Measurements from ENCODE around the gene SIMC1. TPM values are rescaled to one million over a fixed set of nuclear protein-coding genes. Genes with fewer than 3 reads are reported as not detected.
"Not testable (repeated sequence)": the region's sequence is repeated elsewhere in the genome, so short reads cannot be mapped to it uniquely, and the experiment has no call there.

SIMC1 gene
- total RNA-seq, 1 donor from 2014 or later: 10.9 TPM

DNA sequence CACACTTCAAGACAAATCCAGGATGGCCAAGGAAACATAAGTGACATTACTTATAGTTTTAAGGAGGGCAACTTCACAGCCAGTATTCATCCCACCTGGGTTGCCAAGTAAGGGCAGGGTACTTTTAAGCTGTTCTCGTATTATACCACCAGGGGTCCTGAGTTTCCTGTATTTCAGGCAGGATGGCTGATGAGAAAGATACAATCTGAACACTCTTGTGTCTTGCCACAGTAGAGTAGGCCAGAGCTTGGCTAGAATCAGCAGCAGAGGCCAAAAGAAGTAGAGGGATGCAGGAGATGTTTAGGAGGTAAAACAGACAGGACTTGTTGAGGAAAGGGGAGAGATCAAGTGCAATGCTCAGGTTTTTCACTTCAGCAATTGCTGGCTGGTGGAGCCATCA lies 3.1 kb upstream of the SIMC1 start:
- TF ChIP-seq, protein P1, sequence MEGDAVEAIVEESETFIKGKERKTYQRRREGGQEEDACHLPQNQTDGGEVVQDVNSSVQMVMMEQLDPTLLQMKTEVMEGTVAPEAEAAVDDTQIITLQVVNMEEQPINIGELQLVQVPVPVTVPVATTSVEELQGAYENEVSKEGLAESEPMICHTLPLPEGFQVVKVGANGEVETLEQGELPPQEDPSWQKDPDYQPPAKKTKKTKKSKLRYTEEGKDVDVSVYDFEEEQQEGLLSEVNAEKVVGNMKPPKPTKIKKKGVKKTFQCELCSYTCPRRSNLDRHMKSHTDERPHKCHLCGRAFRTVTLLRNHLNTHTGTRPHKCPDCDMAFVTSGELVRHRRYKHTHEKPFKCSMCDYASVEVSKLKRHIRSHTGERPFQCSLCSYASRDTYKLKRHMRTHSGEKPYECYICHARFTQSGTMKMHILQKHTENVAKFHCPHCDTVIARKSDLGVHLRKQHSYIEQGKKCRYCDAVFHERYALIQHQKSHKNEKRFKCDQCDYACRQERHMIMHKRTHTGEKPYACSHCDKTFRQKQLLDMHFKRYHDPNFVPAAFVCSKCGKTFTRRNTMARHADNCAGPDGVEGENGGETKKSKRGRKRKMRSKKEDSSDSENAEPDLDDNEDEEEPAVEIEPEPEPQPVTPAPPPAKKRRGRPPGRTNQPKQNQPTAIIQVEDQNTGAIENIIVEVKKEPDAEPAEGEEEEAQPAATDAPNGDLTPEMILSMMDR (IDR thresholded peaks at IDR 0.05): peak; percentile 51
- not testable (repeated sequence) for H3K4me2 ChIP-seq; H3K36me3 ChIP-seq; H3K9ac ChIP-seq; H3K9me3 Mint-ChIP-seq; H3K4me1 ChIP-seq; H3K27ac ChIP-seq; H3K27ac Mint-ChIP-seq; H3K4me3 ChIP-seq; H3K4me1 Mint-ChIP-seq; H3K27me3 Mint-ChIP-seq (ENCODE audit: insufficient read depth, low read depth); H3F3A ChIP-seq (ENCODE audit: low read depth); H3K27me3 ChIP-seq; H4K20me1 ChIP-seq (ENCODE audit: low read depth); H3K79me2 ChIP-seq (ENCODE audit: low read depth); H3K36me3 Mint-ChIP-seq; H3K9me3 ChIP-seq (ENCODE audit: low read depth)
- peak; percentile 62 for DNase-seq (ENCODE audit: low spot score)
- peak overlapping the region; percentile 63 for H2AFZ ChIP-seq (replicated peaks)
- peak overlapping the region; percentile 39 for H3K4me3 Mint-ChIP-seq

DNA sequence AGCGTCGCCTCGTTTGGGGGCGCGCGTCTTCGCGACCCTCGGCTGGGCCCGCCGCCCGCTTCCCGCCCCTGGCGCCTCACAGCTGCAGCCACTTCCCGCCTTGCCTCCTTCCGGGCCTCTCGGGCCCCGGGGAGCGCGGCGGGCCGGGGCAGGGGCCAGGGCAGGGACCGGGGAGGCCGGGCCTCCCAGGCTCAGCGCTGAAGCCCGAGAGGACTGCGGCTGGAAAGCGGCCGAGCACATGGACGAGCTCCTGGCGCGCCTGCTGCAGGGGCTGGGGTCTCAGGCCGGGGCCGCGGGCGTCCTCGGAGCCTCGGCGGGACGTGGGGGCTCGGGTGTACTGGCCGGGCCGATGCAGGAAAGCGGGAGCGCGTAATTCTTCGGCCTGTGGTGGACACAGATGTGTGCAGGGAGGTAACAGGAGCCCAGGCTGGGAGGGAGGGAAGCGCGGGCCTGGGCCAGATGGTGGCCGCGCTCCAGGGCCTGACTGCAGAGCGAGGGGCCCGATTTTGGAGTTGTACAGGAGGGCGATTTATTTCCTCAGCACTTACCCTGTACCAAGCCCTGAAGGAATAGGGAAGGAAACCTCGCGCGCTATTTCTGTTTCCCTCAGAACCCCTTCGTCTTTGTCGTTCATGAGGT lies 540 bp downstream of the SIMC1 start:
- peak overlapping the region; percentile 36 for H3K4me3 ChIP-seq
- not testable (repeated sequence) for H3K4me1 ChIP-seq; H3K27me3 Mint-ChIP-seq (ENCODE audit: insufficient read depth, low read depth); H3K9me3 Mint-ChIP-seq; H3K9ac ChIP-seq; H3K4me2 ChIP-seq; H3K36me3 Mint-ChIP-seq; H3K4me1 Mint-ChIP-seq; H3K36me3 ChIP-seq; H3K27ac Mint-ChIP-seq; DNase-seq (ENCODE audit: low spot score); H3K79me2 ChIP-seq (ENCODE audit: low read depth); H4K20me1 ChIP-seq (ENCODE audit: low read depth); H3K9me3 ChIP-seq (ENCODE audit: low read depth); H2AFZ ChIP-seq (replicated peaks); H3K4me3 Mint-ChIP-seq; H3K27me3 ChIP-seq; H3K27ac ChIP-seq; H3F3A ChIP-seq (ENCODE audit: low read depth)

DNA sequence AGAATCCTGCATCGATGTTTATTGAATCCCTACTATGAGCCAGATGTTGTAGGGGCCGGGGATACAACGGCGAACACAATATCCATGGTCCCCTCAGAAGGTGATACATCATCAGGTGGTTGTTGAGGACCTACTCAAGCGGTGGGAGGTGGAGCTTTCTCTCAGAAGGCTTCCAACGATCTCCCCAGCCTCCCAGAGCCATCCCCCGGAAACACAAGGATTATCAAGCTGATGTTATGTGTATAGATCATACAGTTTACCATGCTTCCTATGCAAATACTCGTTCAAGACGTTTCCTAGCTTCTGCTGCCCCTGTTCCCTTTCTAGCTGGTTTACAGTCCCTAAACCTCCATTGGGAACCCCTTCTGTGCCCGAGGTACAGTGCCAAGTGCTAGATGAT lies 1.1 kb downstream of the SIMC1 start:
- not testable (repeated sequence) for H4K20me1 ChIP-seq (ENCODE audit: low read depth); H3K36me3 Mint-ChIP-seq; H3K4me3 ChIP-seq; H3K9ac ChIP-seq; H3K4me1 Mint-ChIP-seq; H3K4me3 Mint-ChIP-seq; H3K27me3 ChIP-seq; H3K4me2 ChIP-seq; H3K27ac Mint-ChIP-seq; H3K27ac ChIP-seq; H3K79me2 ChIP-seq (ENCODE audit: low read depth); H3K4me1 ChIP-seq; H3K27me3 Mint-ChIP-seq (ENCODE audit: insufficient read depth, low read depth); H3K9me3 ChIP-seq (ENCODE audit: low read depth); H3K36me3 ChIP-seq; DNase-seq (ENCODE audit: low spot score); H2AFZ ChIP-seq (replicated peaks); H3K9me3 Mint-ChIP-seq; H3F3A ChIP-seq (ENCODE audit: low read depth)

DNA sequence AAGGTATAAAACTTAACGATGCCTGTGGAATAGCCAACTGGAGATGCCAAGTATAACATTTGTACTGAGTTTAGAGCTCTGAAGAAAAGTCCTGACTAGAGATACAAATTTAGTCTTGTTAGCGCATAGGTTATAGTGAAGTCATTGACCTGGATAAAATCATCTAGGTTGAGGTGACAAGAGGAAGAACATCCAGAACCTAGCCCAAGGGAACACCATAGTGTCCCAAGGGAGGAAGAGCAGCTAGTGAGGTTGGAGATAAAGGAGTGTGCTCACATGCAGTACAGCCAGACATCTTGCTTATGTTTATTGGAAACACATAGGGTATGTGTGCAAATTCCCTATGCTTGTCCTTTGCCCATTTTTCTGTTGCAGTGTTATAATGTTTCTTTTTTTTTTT lies 6.1 kb downstream of the SIMC1 start:
- DNase-seq (ENCODE audit: low spot score); H3K27ac Mint-ChIP-seq; H3F3A ChIP-seq (ENCODE audit: low read depth); H3K36me3 ChIP-seq; H3K4me2 ChIP-seq; H2AFZ ChIP-seq (replicated peaks); H3K27ac ChIP-seq; H3K9me3 ChIP-seq (ENCODE audit: low read depth); H3K4me1 Mint-ChIP-seq; H3K4me3 Mint-ChIP-seq; H3K9ac ChIP-seq; H3K27me3 ChIP-seq; H3K79me2 ChIP-seq (ENCODE audit: low read depth); H3K4me3 ChIP-seq; H3K27me3 Mint-ChIP-seq (ENCODE audit: insufficient read depth, low read depth); H4K20me1 ChIP-seq (ENCODE audit: low read depth); H3K4me1 ChIP-seq: not testable (repeated sequence)
- peaks cover 10% of the 10 kb centered on the region for H3K36me3 Mint-ChIP-seq
- peaks cover 16% of the 10 kb centered on the region for H3K9me3 Mint-ChIP-seq

DNA sequence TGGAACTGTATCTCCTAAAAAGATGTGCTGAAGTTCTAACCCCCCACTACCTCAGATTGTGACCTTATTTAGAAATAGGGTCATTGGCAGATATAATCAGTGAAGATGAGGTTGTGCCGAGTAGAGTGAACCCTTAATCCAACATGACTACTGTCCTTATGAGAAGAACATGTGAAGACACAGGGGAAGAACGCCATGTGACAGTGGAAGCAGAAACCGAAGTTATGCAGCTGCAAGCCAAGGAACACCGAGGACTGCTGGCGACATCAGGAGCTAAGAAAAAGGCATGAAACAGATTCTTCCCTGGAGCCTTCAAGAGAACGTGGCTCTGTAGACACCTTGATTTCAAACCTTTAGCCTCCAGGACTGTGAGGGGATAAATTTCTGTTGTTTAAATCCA lies 6.8 kb downstream of the SIMC1 start:
- peaks cover 12% of the 10 kb centered on the region for H3K36me3 Mint-ChIP-seq
- not testable (repeated sequence) for H3K4me3 Mint-ChIP-seq; H4K20me1 ChIP-seq (ENCODE audit: low read depth); H3K4me2 ChIP-seq; H3K27me3 Mint-ChIP-seq (ENCODE audit: insufficient read depth, low read depth); DNase-seq (ENCODE audit: low spot score); H3K9me3 ChIP-seq (ENCODE audit: low read depth); H3K4me3 ChIP-seq; H3K4me1 ChIP-seq; H2AFZ ChIP-seq (replicated peaks); H3K4me1 Mint-ChIP-seq; H3K36me3 ChIP-seq; H3K27ac Mint-ChIP-seq; H3K79me2 ChIP-seq (ENCODE audit: low read depth); H3F3A ChIP-seq (ENCODE audit: low read depth); H3K27me3 ChIP-seq; H3K27ac ChIP-seq; H3K9ac ChIP-seq
- H3K9me3 Mint-ChIP-seq: peaks cover 18% of the 10 kb centered on the region

DNA sequence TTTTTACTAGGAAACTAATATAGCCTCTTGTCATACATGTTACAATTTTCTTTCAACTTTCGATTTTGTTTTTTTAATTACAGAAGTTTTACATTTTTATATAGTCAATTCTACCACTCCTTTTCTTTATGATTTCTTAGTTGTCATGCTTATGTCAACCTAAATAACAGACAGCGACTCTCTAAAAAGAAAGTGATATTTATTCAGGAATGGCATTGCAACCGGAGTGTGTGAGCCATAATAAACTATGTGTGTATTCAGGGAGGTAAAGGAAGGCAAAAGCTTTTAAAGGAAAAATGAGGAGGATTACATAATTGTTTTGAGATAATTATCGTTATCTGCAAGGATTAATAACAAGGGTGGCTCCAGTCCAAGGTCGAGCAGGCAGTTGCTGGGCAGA lies 7.3 kb downstream of the SIMC1 start:
- Mint-ChIP-seq H3K9me3 (peaks cover 22% of the 10 kb centered on the region), H3K36me3 (peaks cover 14% of the 10 kb centered on the region)
- H3K27me3 Mint-ChIP-seq (ENCODE audit: insufficient read depth, low read depth); H4K20me1 ChIP-seq (ENCODE audit: low read depth); H3K27ac ChIP-seq; H3K27ac Mint-ChIP-seq; DNase-seq (ENCODE audit: low spot score); H3K4me1 ChIP-seq; H3K9ac ChIP-seq; H3K79me2 ChIP-seq (ENCODE audit: low read depth); H3K36me3 ChIP-seq; H3K9me3 ChIP-seq (ENCODE audit: low read depth); H3K4me3 Mint-ChIP-seq; H3K4me2 ChIP-seq; H3K4me1 Mint-ChIP-seq; H2AFZ ChIP-seq (replicated peaks); H3K4me3 ChIP-seq; H3F3A ChIP-seq (ENCODE audit: low read depth); H3K27me3 ChIP-seq: not testable (repeated sequence)

DNA sequence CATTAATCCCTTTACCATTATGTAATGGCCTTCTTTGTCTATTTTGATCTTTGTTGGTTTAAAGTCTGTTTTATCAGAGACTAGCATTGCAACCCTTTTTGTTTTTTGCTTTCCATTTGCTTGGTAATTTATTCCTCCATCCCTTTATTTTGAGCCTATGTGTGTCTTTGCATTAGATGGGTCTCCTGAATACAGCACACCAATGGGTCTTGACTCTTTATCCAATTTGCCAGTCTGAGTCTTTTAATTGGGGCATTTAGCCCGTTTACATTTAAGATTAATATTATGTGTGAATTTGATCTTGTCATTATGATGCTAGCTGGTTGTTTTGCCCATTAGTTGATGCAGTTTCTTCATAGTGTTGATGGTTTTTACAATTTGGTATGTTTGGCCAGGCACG lies 12.5 kb downstream of the SIMC1 start:
- H3K27ac Mint-ChIP-seq; H3K27me3 Mint-ChIP-seq (ENCODE audit: insufficient read depth, low read depth); H3K4me3 Mint-ChIP-seq; H3K79me2 ChIP-seq (ENCODE audit: low read depth); H3K9ac ChIP-seq; H4K20me1 ChIP-seq (ENCODE audit: low read depth); DNase-seq (ENCODE audit: low spot score); H3K27ac ChIP-seq; H2AFZ ChIP-seq (replicated peaks); H3K4me1 Mint-ChIP-seq; H3K9me3 ChIP-seq (ENCODE audit: low read depth); H3K27me3 ChIP-seq; H3F3A ChIP-seq (ENCODE audit: low read depth); H3K4me2 ChIP-seq; H3K36me3 ChIP-seq; H3K4me3 ChIP-seq; H3K4me1 ChIP-seq: not testable (repeated sequence)
- Mint-ChIP-seq H3K9me3 (peaks cover 32% of the 10 kb centered on the region), H3K36me3 (peaks cover 19% of the 10 kb centered on the region)

DNA sequence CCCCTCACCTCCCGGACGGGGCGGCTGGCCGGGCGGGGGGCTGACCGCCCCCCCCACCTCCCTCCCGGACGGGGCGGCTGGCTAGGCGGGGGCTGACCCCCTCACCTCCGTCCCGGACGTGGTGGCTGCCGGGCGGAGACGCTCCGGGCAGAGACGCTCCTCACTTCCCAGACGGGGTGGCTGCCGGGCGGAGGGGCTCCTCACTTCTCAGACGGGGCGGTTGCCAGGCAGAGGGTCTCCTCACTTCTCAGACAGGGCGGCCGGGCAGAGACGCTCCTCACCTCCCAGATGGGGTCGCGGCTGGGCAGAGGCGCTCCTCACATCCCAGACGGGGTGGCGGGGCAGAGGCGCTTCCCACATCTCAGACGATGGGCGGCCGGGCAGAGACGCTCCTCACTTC lies 13.9 kb downstream of the SIMC1 start:
- H3K4me2 ChIP-seq; H2AFZ ChIP-seq (replicated peaks); H3K27ac ChIP-seq; H3K4me1 ChIP-seq; H3K36me3 ChIP-seq; H3K9ac ChIP-seq; H4K20me1 ChIP-seq (ENCODE audit: low read depth); H3K27ac Mint-ChIP-seq; H3K9me3 ChIP-seq (ENCODE audit: low read depth); H3F3A ChIP-seq (ENCODE audit: low read depth); DNase-seq (ENCODE audit: low spot score); H3K4me3 ChIP-seq; H3K4me3 Mint-ChIP-seq; H3K27me3 Mint-ChIP-seq (ENCODE audit: insufficient read depth, low read depth); H3K4me1 Mint-ChIP-seq; H3K79me2 ChIP-seq (ENCODE audit: low read depth); H3K27me3 ChIP-seq: not testable (repeated sequence)
- peaks cover 30% of the 10 kb centered on the region for H3K9me3 Mint-ChIP-seq
- peaks cover 19% of the 10 kb centered on the region for H3K36me3 Mint-ChIP-seq
